GM19043 (cell line): ENCODE results near the gene CHI3L1.

Experiments
- ATAC-seq: cut with Tn5 transposase; IDR thresholded peaks from one replicate; pipeline ENCODE4 v1.9.1; 2021; ENCODE audit warnings: low read depth; ENCODE audit not compliant: unreplicated experiment

Gene CHI3L1

DNA sequence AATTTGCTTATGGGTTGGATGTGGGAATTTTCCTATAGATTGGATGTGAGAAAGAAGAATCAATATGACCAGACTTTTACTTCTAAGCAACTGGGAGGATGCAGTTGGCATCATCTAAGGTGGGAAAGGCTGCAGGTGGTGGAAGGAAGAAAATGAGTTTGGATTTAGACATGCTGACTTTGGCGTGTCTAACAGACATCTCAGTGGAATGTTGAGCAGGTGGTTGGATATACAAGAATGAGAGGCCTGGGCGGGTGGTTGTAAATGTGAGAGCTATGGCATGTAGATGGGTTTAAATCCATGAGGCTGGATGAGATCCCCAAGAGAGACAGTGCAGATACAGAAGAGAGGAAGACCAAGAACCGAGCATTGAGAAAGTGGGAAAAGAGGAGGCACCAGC is 48.4 kb downstream of the CHI3L1 start:
- ATAC-seq, result no peak

DNA sequence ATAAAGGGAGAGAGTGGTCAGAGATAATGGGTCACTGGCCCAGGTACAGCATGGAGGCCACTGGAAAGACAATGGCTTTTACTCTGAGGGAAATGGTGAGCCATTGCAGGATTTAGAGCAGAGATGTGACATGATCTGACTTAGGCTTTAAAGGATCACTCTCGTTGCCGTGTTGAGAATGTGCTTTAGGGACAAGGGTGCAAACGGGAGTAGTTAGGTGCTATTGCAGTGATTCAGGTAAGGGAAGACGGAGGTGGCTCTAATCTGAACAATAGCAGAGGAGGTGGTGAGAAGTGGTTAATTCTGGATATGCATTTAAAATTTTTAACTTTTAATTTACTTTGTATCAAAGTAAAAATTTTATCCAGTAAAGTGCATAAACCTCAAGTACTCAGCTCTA is 49.2 kb downstream of the CHI3L1 start:
- ATAC-seq, result no peak

DNA sequence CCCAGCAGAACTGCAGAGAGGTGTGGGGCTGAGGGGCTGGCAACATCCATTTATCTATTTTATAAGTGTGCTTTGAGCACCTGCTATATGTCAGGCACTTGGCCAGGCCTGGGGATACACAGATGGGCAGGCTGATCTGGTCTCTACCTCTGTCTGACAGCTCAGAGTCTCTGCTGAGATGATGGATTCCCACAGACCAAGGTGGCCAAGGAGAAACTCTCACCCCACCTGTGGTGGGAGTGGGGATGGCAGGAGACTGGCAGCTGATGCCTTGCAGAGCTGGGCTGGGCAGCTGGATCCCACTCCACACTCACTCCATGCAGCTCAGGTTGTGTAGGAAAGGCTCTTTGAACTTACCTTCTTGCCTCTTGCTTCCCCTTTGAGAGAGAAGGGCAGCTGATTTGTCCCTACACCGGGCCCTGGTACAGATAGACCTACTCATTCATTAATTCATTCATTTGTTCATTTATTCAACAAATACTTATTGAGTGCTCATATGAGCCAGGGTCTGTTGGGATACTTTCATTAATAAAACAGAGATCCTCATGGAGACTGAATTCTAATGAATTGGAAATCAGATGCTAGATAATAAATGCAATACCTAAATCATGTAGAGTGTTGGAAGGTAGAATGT is 50.0 kb downstream of the CHI3L1 start:
- no peak for ATAC-seq

DNA sequence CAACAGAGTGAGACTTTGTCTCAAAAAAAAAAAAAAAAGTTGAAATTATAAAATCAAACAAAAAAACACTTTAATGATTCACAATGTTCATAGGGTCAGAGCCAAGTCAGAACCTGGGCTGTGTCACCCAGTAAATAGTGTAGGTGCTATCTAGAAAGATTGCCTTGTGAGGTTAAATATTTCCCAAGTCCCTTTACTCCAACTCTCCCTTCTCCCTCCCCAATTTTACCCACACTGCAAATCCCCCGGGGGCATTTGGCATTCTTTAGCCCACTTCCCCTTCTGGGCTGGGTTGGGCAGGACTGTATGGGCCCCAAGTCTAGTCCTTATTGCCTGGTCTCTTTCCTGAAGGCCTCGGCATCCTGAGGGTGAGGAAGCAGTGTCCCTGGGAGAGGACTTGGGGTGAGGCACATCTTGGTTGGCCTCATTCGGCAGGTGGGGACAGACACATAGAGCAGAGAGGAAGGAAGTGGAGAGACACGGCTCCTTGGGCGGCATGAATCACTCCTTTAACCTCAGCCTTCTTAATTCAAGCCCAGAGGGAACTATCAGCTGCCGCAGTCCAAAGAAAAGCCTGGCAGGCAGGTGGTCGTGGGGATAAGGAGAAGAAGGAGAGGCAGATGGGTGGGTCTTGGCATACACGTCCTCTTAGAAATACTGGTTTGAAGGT is 50.7 kb downstream of the CHI3L1 start:
- no peak for ATAC-seq

DNA sequence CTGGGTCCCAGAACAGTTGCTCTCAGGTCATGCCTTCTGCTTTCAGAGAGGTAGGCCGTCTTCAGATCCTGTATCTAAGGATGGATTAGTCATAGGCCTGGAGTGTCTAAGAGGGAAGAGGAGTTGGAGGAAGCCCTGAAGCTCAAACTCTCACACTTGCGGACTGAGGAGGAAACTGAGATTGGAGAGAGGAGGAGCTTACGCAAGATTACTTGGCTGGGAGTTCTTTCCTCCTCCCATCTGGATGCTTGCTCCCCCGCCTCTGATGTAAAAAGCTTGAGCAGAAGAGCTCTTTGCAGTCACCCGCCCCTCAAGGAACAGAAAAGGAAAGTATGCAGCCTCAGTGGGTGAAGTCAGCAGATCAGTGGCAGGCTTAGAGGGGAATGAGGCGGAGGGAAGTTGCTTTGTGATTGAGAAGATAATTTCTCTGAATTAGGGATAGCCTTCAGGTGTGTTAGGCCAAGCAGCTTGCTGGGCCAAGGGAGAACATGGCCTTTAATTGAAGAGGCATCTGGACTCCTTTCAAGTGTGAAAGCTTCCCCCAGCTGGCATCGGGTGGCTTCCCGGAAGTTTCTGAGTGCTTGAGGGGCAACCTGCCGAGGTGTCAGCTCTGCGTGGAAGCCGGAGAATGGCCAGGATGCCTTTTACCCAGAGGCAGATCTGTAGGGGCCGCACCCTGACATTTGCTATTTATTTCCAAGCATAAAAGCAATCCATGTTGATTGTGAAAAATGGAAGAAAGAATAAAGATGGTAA is 52.4 kb downstream of the CHI3L1 start:
- no peak for ATAC-seq

DNA sequence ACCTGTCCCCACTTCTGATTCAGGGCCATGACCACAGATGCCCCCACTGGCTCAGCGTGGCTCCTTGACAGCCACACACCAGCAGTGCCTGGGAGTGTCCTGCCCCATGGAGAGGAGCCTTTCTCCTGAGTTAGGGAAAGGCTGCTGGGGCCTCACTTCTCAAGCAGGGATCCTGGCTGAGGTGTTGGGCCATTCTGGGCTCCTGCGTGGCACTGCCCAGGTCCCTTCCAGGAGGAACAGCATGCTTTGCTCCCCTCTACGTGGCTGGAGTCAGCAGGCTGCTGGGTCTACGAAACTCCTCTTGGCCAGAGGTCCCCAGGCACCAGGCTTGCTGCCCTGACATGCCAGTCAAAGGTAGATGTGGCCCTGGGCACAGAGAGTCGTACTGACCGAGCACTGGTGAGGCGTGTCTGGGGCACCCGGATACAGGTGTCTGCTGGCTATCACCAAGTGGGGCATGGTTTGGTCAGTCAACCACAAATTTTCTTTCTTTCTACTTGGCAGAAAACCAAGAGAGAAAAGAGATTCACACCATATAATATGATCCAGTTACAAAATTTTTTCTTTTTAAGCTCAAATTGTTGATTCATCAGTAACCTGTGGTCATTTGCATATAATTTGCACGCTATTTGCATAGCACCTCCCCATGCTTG is 54.8 kb downstream of the CHI3L1 start:
- ATAC-seq, result no peak

DNA sequence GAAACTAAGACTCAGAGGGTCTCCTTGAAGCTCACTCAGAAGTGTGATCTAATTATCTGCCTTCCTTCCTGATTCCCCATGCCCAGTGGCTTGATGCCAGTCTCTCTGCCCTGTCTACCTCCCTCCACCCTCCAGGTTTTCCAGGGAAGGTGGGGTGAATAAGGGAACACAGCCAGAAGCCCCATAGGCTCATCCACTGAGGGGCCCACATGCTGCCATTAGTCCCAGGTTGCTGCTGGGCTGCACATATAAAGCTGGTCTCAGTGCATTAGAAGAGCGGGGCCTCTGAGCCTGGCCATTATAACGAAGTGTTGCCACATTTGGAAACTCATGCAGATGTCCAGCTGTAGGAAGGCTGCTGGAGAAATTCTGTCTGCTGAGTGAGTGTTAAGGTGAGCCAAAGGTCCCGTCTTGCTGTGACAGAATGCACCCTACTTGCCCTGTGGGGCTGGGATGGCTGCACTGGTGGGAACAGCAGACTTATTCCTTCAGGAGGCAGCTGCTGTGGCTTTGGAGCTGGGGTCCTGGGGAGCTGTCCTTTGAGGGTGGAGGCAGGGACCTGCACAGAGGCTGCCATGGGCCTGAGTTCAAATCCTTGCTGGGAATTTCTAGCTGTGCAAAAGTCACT is 56.0 kb downstream of the CHI3L1 start:
- no peak for ATAC-seq

DNA sequence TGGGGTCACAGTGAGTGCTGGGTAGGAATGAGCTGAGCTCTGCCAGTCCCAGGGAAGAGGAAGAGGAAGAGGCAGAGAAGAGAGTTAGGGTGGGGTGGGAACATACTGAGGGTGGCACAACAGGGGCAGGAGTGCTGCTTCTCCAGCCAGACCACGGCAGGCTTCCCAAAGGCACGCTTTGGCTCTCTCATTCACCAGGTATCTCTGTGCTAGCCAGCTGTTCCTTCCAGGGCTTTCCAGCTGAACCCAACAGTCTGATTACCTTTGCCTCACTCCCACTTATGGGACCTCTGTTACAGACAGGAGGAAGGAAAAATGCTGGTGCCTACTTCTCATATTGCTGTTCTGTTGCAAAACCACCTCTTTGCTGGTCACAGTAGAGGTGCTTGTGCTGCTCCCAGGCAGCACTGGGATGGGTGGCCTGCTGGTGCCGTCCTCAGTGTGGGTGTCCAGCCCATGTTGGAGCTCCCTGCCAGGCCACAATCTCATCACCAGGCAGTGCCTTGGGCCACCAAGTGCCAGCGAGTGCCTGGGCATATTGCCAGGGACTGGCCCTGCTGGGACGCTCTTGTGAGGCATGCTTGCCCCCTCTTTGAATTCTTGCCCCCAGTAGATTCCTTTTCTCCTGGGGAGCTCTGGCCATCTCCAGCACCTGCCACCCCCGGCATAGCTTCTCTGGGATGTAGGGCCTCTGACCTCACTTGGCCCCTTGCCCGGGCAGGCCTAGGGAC is 56.8 kb downstream of the CHI3L1 start:
- ATAC-seq, result no peak
